Hematopoietic multipotent progenitor cell treated with erythropoietin and hydrocortisone succinate and interleukin-3 and kit ligand, for 6 days (in vitro differentiated cells): Measurements from ENCODE around the gene BBOX1.
"Not testable (repeated sequence)": the region's sequence is repeated elsewhere in the genome, so short reads cannot be mapped to it uniquely, and the experiment has no call there.

Experiments used
- DNase-seq: peaks from one replicate; pipeline ENCODE4 v3.0.0-alpha.2; 2015

Gene BBOX1

GRCh38 chr11:27085605-27086004 lies 45.0 kb downstream of the BBOX1 start:
- no peak for DNase-seq

GRCh38 chr11:27087432-27087831 lies 46.8 kb downstream of the BBOX1 start:
- DNase-seq: no peak

- no peak for DNase-seq
Observed at GRCh38 chr11:27088353-27088752, 47.7 kb downstream of the BBOX1 start.

GRCh38 chr11:27089746-27090145 lies 49.1 kb downstream of the BBOX1 start:
- DNase-seq: no peak

GRCh38 chr11:27090357-27090948 lies 49.8 kb downstream of the BBOX1 start:
- not testable (repeated sequence) for DNase-seq

- no peak for DNase-seq
Observed at GRCh38 chr11:27094120-27094519, 53.5 kb downstream of the BBOX1 start.

GRCh38 chr11:27095059-27095458 lies 54.4 kb downstream of the BBOX1 start:
- no peak for DNase-seq

- DNase-seq: no peak
Observed at GRCh38 chr11:27095887-27096286, 55.3 kb downstream of the BBOX1 start.

- DNase-seq: no peak
Observed at GRCh38 chr11:27097551-27097950, 56.9 kb downstream of the BBOX1 start.

GRCh38 chr11:27100534-27100933 lies 59.9 kb downstream of the BBOX1 start:
- no peak for DNase-seq

- DNase-seq: no peak
Observed at GRCh38 chr11:27107548-27107947, 66.9 kb downstream of the BBOX1 start.

- DNase-seq: no peak
Observed at GRCh38 chr11:27108809-27109208, 68.2 kb downstream of the BBOX1 start.

GRCh38 chr11:27111896-27112295 lies 71.3 kb downstream of the BBOX1 start:
- no peak for DNase-seq

GRCh38 chr11:27112946-27113345 lies 72.3 kb downstream of the BBOX1 start:
- no peak for DNase-seq

GRCh38 chr11:27115051-27115650 lies 74.5 kb downstream of the BBOX1 start:
- DNase-seq: no peak

GRCh38 chr11:27116684-27117083 lies 76.1 kb downstream of the BBOX1 start:
- no peak for DNase-seq

- DNase-seq: no peak
Observed at GRCh38 chr11:27118371-27118770, 77.8 kb downstream of the BBOX1 start.

GRCh38 chr11:27118949-27119348 lies 78.3 kb downstream of the BBOX1 start:
- DNase-seq: no peak

- no peak for DNase-seq
Observed at GRCh38 chr11:27119396-27119795, 78.8 kb downstream of the BBOX1 start.

GRCh38 chr11:27120211-27120610 lies 79.6 kb downstream of the BBOX1 start:
- DNase-seq: no peak

GRCh38 chr11:27122001-27122400 lies 81.4 kb downstream of the BBOX1 start:
- no peak for DNase-seq

- DNase-seq: no peak
Observed at GRCh38 chr11:27124514-27125264, 84.1 kb downstream of the BBOX1 start.

- DNase-seq: no peak
Observed at GRCh38 chr11:27129686-27130085, 89.1 kb downstream of the BBOX1 start.

- no peak for DNase-seq
Observed at GRCh38 chr11:27130806-27131205, 90.2 kb downstream of the BBOX1 start.
